HL-60 (cell line): Measurements from ENCODE around the gene DMD.

ENCODE experiments used
- GABPA ChIP-seq: IDR thresholded peaks from 2 replicates; pipeline ENCODE4 v1.6.1; 2012; ENCODE audit warnings: low read depth
- POLR2AphosphoS5 ChIP-seq: IDR thresholded peaks from 2 replicates; pipeline ENCODE4 v1.6.1; 2012; ENCODE audit warnings: low read depth
- SPI1 ChIP-seq: IDR thresholded peaks from 2 replicates; pipeline ENCODE4 v1.6.1; 2012; ENCODE audit warnings: low read depth, mild to moderate bottlenecking, borderline replicate concordance
- TF ChIP-seq, protein P1 (sequence below): IDR thresholded peaks from one replicate; pipeline ENCODE4 v1.5.1; 2011; ENCODE audit warnings: low read length, control low read depth, inconsistent platforms; ENCODE audit not compliant: insufficient read depth
- TF ChIP-seq, protein P2 (sequence below): IDR thresholded peaks from 2 replicates; pipeline ENCODE4 v1.6.1; 2012; ENCODE audit warnings: low read depth; ENCODE audit not compliant: insufficient replicate concordance

DNA sequence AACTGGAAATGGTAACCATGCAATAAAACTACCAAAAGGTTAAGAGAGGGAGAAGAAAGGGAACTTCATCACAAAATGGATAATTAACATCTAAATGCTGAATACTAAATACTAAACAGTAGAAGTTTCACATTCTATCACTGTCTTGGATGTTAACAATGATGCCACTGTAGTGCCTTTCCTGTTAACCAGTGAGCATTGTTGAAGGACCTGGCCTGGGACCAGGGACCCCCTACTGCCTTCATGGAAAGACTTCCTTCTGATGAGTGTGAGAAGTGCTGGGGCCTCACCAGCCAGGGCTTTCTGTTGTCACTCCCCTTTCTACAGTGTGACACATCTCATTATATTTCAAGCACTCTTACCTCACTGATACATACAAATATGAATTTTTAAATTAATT is 1400.2 kb downstream of the DMD start:
- TF ChIP-seq, protein P1, sequence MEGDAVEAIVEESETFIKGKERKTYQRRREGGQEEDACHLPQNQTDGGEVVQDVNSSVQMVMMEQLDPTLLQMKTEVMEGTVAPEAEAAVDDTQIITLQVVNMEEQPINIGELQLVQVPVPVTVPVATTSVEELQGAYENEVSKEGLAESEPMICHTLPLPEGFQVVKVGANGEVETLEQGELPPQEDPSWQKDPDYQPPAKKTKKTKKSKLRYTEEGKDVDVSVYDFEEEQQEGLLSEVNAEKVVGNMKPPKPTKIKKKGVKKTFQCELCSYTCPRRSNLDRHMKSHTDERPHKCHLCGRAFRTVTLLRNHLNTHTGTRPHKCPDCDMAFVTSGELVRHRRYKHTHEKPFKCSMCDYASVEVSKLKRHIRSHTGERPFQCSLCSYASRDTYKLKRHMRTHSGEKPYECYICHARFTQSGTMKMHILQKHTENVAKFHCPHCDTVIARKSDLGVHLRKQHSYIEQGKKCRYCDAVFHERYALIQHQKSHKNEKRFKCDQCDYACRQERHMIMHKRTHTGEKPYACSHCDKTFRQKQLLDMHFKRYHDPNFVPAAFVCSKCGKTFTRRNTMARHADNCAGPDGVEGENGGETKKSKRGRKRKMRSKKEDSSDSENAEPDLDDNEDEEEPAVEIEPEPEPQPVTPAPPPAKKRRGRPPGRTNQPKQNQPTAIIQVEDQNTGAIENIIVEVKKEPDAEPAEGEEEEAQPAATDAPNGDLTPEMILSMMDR = no peak
- TF ChIP-seq, protein P2, sequence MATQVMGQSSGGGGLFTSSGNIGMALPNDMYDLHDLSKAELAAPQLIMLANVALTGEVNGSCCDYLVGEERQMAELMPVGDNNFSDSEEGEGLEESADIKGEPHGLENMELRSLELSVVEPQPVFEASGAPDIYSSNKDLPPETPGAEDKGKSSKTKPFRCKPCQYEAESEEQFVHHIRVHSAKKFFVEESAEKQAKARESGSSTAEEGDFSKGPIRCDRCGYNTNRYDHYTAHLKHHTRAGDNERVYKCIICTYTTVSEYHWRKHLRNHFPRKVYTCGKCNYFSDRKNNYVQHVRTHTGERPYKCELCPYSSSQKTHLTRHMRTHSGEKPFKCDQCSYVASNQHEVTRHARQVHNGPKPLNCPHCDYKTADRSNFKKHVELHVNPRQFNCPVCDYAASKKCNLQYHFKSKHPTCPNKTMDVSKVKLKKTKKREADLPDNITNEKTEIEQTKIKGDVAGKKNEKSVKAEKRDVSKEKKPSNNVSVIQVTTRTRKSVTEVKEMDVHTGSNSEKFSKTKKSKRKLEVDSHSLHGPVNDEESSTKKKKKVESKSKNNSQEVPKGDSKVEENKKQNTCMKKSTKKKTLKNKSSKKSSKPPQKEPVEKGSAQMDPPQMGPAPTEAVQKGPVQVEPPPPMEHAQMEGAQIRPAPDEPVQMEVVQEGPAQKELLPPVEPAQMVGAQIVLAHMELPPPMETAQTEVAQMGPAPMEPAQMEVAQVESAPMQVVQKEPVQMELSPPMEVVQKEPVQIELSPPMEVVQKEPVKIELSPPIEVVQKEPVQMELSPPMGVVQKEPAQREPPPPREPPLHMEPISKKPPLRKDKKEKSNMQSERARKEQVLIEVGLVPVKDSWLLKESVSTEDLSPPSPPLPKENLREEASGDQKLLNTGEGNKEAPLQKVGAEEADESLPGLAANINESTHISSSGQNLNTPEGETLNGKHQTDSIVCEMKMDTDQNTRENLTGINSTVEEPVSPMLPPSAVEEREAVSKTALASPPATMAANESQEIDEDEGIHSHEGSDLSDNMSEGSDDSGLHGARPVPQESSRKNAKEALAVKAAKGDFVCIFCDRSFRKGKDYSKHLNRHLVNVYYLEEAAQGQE = no peak
- TF ChIP-seq POLR2AphosphoS5 = no peak
- TF ChIP-seq GABPA = no peak
- TF ChIP-seq SPI1 = no peak
